IMR-90 (cell line): ENCODE results near the gene IRF4. TPM values are rescaled to one million over a fixed set of nuclear protein-coding genes. Genes with fewer than 3 reads are reported as not detected.

Experiments
- ATAC-seq: fragments of 200-7000 bp; cut with Tn5 transposase; 2 replicates; pipeline ENCODE4 v1.9.1; 2020; ENCODE audit warnings: low read depth, mild to moderate bottlenecking, moderate library complexity
- BruUV-seq: library from RNA; stranded (reverse); fragments of 400-500 nt; replicated peaks from 2 replicates; lab custom pipeline; 2021; lab: Mats Ljungman, UMichigan
- CTCF ChIA-PET: fragments of 300-600 bp; formaldehyde crosslinking; extraction: SDS; loops from one replicate; lab custom pipeline; 2021; ENCODE audit warnings: antibody characterized with exemption; lab: Yijun Ruan, JAX
- POLR2A ChIA-PET: fragments of 300-600 bp; sonication (Branson Sonifier 250); formaldehyde crosslinking; loops from one replicate; lab custom pipeline; 2022; ENCODE audit warnings: antibody characterized with exemption; ENCODE audit not compliant: unreplicated experiment; lab: Charles Lee
- DNase-seq: peaks from one replicate; pipeline ENCODE4 v3.0.0; 2013
- H2AFZ ChIP-seq: replicated peaks from 2 replicates; pipeline ENCODE3; 2013; ENCODE audit warnings: low read length, mild to moderate bottlenecking; ENCODE audit not compliant: poor library complexity
- H2AK5ac ChIP-seq: 2 replicates; pipeline ENCODE4 v1.6.1; 2013; ENCODE audit warnings: low read depth, low read length, inconsistent platforms
- H2AK9ac ChIP-seq: replicated peaks from 2 replicates; pipeline ENCODE3; 2013; ENCODE audit warnings: mild to moderate bottlenecking, low read depth, low read length, moderate library complexity; ENCODE audit not compliant: poor library complexity
- H2BK120ac ChIP-seq: 2 replicates; pipeline ENCODE4 v1.6.1; 2013; ENCODE audit warnings: low read depth, low read length, inconsistent platforms
- H2BK15ac ChIP-seq: 3 replicates; pipeline ENCODE4 v1.6.1; 2013; ENCODE audit warnings: low read depth, low read length, inconsistent platforms
- H2BK20ac ChIP-seq: 2 replicates; pipeline ENCODE4 v1.6.1; 2013; ENCODE audit warnings: low read depth, mild to moderate bottlenecking, inconsistent platforms, low read length, moderate library complexity
- H2BK5ac ChIP-seq: 2 replicates; pipeline ENCODE4 v1.6.1; 2013; ENCODE audit warnings: mild to moderate bottlenecking, low read depth, low read length, inconsistent platforms; ENCODE audit not compliant: poor library complexity, severe bottlenecking
- H3K14ac ChIP-seq: replicated peaks from 2 replicates; pipeline ENCODE4 v1.6.1; 2013; ENCODE audit warnings: low read depth, low read length, inconsistent platforms
- H3K18ac ChIP-seq: 2 replicates; pipeline ENCODE4 v1.6.1; 2013; ENCODE audit warnings: low read depth, low read length, control low read depth
- H3K23ac ChIP-seq: 2 replicates; pipeline ENCODE4 v1.6.1; 2013; ENCODE audit warnings: low read depth, low read length, inconsistent platforms
- H3K27ac ChIP-seq: 2 replicates; pipeline ENCODE4 v1.5.1; 2013; ENCODE audit warnings: mild to moderate bottlenecking, control low read depth, low read length; ENCODE audit not compliant: insufficient read depth
- H3K27me3 ChIP-seq: 2 replicates; pipeline ENCODE4 v1.6.1; 2013; ENCODE audit warnings: low read length; ENCODE audit not compliant: control insufficient read depth, insufficient read depth
- H3K36me3 ChIP-seq: 2 replicates; pipeline ENCODE4 v1.6.1; 2013; ENCODE audit warnings: low read length, mixed read lengths; ENCODE audit not compliant: control insufficient read depth, insufficient read depth
- H3K4ac ChIP-seq: 2 replicates; pipeline ENCODE4 v1.6.1; 2013; ENCODE audit warnings: low read depth, low read length, inconsistent platforms
- H3K4me1 ChIP-seq: 2 replicates; pipeline ENCODE4 v1.6.1; 2013; ENCODE audit warnings: low read length, mixed read lengths; ENCODE audit not compliant: control insufficient read depth, insufficient read depth
- H3K4me2 ChIP-seq: 2 replicates; pipeline ENCODE4 v1.6.1; 2013; ENCODE audit warnings: low read depth, mild to moderate bottlenecking, control low read depth, low read length, moderate library complexity
- H3K4me3 ChIP-seq: 2 replicates; pipeline ENCODE4 v1.5.1; 2013; ENCODE audit warnings: low read depth, mild to moderate bottlenecking, control low read depth, low read length, moderate library complexity; ENCODE audit not compliant: insufficient read depth
- H3K56ac ChIP-seq: 2 replicates; pipeline ENCODE4 v1.6.1; 2013; ENCODE audit warnings: low read length, inconsistent platforms; ENCODE audit not compliant: insufficient read depth; ENCODE audit errors: extremely low read depth
- H3K79me1 ChIP-seq, 2 experiments: 2 replicates each; pipeline ENCODE4 v1.6.1; 2013; ENCODE audit warnings: low read length in 2 of 2, inconsistent platforms in 1 of 2, low read depth in 1 of 2
- H3K9ac ChIP-seq: 2 replicates; pipeline ENCODE4 v1.6.1; 2013; ENCODE audit warnings: low read depth, low read length, control low read depth
- H3K9me1 ChIP-seq: 2 replicates; pipeline ENCODE4 v1.6.1; 2013; ENCODE audit warnings: low read length, inconsistent platforms; ENCODE audit not compliant: insufficient read depth
- H3K9me3 ChIP-seq: 2 replicates; pipeline ENCODE4 v1.6.1; 2013; ENCODE audit warnings: low read length; ENCODE audit not compliant: control insufficient read depth, insufficient read depth
- H4K20me1 ChIP-seq: 2 replicates; pipeline ENCODE4 v1.6.1; 2013; ENCODE audit warnings: low read length, inconsistent platforms; ENCODE audit not compliant: insufficient read depth
- H4K5ac ChIP-seq: 2 replicates; pipeline ENCODE4 v1.6.1; 2013; ENCODE audit warnings: mild to moderate bottlenecking, low read depth, low read length, control low read depth
- H4K8ac ChIP-seq, 2 experiments: 2 replicates each; pipeline ENCODE4 v1.6.1; 2013; ENCODE audit warnings: low read depth in 2 of 2, low read length in 2 of 2, control low read depth in 1 of 2, inconsistent platforms in 1 of 2
- H4K91ac ChIP-seq: 2 replicates; pipeline ENCODE4 v1.6.1; 2013; ENCODE audit warnings: low read depth, low read length, inconsistent platforms; ENCODE audit not compliant: insufficient read depth
- CEBPB ChIP-seq: IDR thresholded peaks from 2 replicates; pipeline ENCODE4 v1.6.1; 2012; ENCODE audit warnings: low read depth, low read length, improper control_type of control experiment
- CHD1 ChIP-seq: IDR thresholded peaks from 2 replicates; pipeline ENCODE4 v1.6.1; 2012; ENCODE audit warnings: low read depth, low read length, improper control_type of control experiment
- ELK1 ChIP-seq: fragments of 150-350 bp; IDR thresholded peaks from 2 replicates; pipeline ENCODE4 v1.6.1; 2016; ENCODE audit warnings: low read depth, mild to moderate bottlenecking, low read length, moderate library complexity, borderline replicate concordance
- FOS ChIP-seq: fragments of 150-350 bp; IDR thresholded peaks from 2 replicates; pipeline ENCODE4 v1.6.1; 2016; ENCODE audit warnings: low read depth, low read length
- MAFK ChIP-seq: IDR thresholded peaks from 2 replicates; pipeline ENCODE4 v1.6.1; 2012; ENCODE audit warnings: low read depth, low read length, improper control_type of control experiment
- MAZ ChIP-seq: IDR thresholded peaks from 2 replicates; pipeline ENCODE4 v1.6.1; 2012; ENCODE audit warnings: low read depth, mild to moderate bottlenecking, low read length, improper control_type of control experiment, moderate library complexity, borderline replicate concordance
- MXI1 ChIP-seq: IDR thresholded peaks from 2 replicates; pipeline ENCODE4 v1.6.1; 2012; ENCODE audit warnings: low read depth, mild to moderate bottlenecking, low read length, moderate library complexity, borderline replicate concordance
- NFE2L2 ChIP-seq: fragments of 150-350 bp; IDR thresholded peaks from 2 replicates; pipeline ENCODE4 v1.6.1; 2016; ENCODE audit warnings: low read depth, mild to moderate bottlenecking, low read length
- POLR2A ChIP-seq: IDR thresholded peaks from 2 replicates; pipeline ENCODE4 v1.6.1; 2012; ENCODE audit warnings: mild to moderate bottlenecking, low read depth, low read length
- RCOR1 ChIP-seq: IDR thresholded peaks from 2 replicates; pipeline ENCODE4 v1.6.1; 2012; ENCODE audit warnings: mild to moderate bottlenecking, low read length, improper control_type of control experiment; ENCODE audit not compliant: insufficient replicate concordance
- RFX5 ChIP-seq: IDR thresholded peaks from 2 replicates; pipeline ENCODE4 v1.8.0; 2012; ENCODE audit warnings: low read depth, mild to moderate bottlenecking, low read length, moderate library complexity
- SMC3 ChIP-seq: fragments of 150-350 bp; IDR thresholded peaks from 2 replicates; pipeline ENCODE4 v1.6.1; 2016; ENCODE audit warnings: low read depth, mild to moderate bottlenecking, antibody characterized with exemption, low read length, moderate library complexity
- USF2 ChIP-seq: fragments of 150-350 bp; IDR thresholded peaks from 2 replicates; pipeline ENCODE4 v1.6.1; 2017; ENCODE audit warnings: mild to moderate bottlenecking, antibody characterized with exemption, low read length, low read depth
- WGBS, 2 experiments: methylation state at CpG; one replicate each; pipeline versions ENCODE4 v1.1.5 to v1.1.7; 2013; ENCODE audit warnings: missing lambda C conversion rate in 2 of 2; ENCODE audit not compliant: insufficient read length in 1 of 2; ENCODE audit errors: extremely low coverage in 2 of 2; 5-methylcytosine and 5-hydroxymethylcytosine counted together
- dilution Hi-C: fragments of 300-500 bp; cut with HindIII; formaldehyde crosslinking; loops from one replicate; pipeline ENCODE4 v1.14.3; 2018; ENCODE audit warnings: low sequenced_read_pairs; ENCODE audit not compliant: unreplicated experiment
- in situ Hi-C: fragments of 300-500 bp; cut with MboI; formaldehyde crosslinking; loops from 3 replicates; pipeline ENCODE4 v1.14.3; 2019; ENCODE audit warnings: low sequenced_read_pairs, inconsistent platforms, mixed read lengths
- intact Hi-C: fragments of 100-400 bp; cut with micrococcal nuclease; formaldehyde crosslinking; loops from 2 replicates; pipeline ENCODE4 v1.10.0; 2022
- polyA plus RNA-seq, 3 experiments: library from polyadenylated mRNA; depleted of rRNA; stranded (reverse); fragments of >200 nt; gene quantifications; 2 replicates each; pipeline ENCODE4 v1.2.3, GENCODE V29; 2012; ENCODE audit warnings: low replicate concordance in 1 of 3
- total RNA-seq: library from RNA; depleted of rRNA; stranded (reverse); fragments of >200 nt; gene quantifications from 2 replicates; pipeline ENCODE4 v1.2.3, GENCODE V29; 2012

The IRF4 gene
- total and polyA plus RNA-seq, 2 of the 4 experiments (the other 2 are of a cell fraction) = not detected

GRCh38 chr6:444653-445275 is 53.2 kb downstream of the IRF4 start:
- Histone ChIP-seq H4K5ac (no peak overlapping the region), H3K23ac (no peak overlapping the region), H3K4ac (no peak overlapping the region), H2BK120ac (no peak overlapping the region), H3K27ac (no peak overlapping the region), H2AK9ac (no peak overlapping the region), H2BK20ac (no peak overlapping the region), H3K14ac (no peak overlapping the region), H4K91ac (no peak overlapping the region), H4K8ac (no peak overlapping the region), H2BK5ac (no peak overlapping the region), H2BK15ac (no peak overlapping the region), H3K4me1 (no peaks in the 10 kb centered on the region), H3K18ac (no peak overlapping the region), H3K27me3 (peaks cover 7% of the 10 kb centered on the region; the same call in 1 of the 2 replicates), H3K56ac (no peak overlapping the region), H3K9me1 (no peaks in the 10 kb centered on the region), H4K20me1 (no peaks in the 10 kb centered on the region), H3K36me3 (no peaks in the 10 kb centered on the region), H3K79me1 (no peaks in the 10 kb centered on the region), H3K4me2 (no peak overlapping the region), H2AFZ (no peak overlapping the region), H3K4me3 (no peak overlapping the region), H3K9ac (no peak overlapping the region), H3K9me3 (no peaks in the 10 kb centered on the region), H2AK5ac (no peak overlapping the region)
- in situ Hi-C loops (no loop called here), intact Hi-C loops (no loop called here), dilution Hi-C loops (no loop called here)
- DNase-seq (no peak), ATAC-seq (no peak)
- CTCF ChIA-PET = no interaction called here
- TF ChIP-seq NFE2L2 (no peak), RFX5 (no peak), CHD1 (no peak), CEBPB (no peak), MAZ (no peak), ELK1 (no peak), MXI1 (no peak), USF2 (no peak), FOS (no peak), MAFK (no peak), SMC3 (no peak), RCOR1 (no peak), POLR2A (no peak)
- 55% methylated on average over 2 of the region's 18 CpGs; no CpG with 5 or more reads in 1 of the 2 experiments for WGBS, 2 experiments
- BruUV-seq = no TSS peak
- POLR2A ChIA-PET = no interaction called here
